COLO668 (cell line): ENCODE results near the gene FBLN1.

ENCODE experiments used
- DNase-seq: peaks from one replicate; lab custom pipeline; 2025; ENCODE audit not compliant: unreplicated experiment; lab: John Stamatoyannopoulos, UW

Gene FBLN1

DNA sequence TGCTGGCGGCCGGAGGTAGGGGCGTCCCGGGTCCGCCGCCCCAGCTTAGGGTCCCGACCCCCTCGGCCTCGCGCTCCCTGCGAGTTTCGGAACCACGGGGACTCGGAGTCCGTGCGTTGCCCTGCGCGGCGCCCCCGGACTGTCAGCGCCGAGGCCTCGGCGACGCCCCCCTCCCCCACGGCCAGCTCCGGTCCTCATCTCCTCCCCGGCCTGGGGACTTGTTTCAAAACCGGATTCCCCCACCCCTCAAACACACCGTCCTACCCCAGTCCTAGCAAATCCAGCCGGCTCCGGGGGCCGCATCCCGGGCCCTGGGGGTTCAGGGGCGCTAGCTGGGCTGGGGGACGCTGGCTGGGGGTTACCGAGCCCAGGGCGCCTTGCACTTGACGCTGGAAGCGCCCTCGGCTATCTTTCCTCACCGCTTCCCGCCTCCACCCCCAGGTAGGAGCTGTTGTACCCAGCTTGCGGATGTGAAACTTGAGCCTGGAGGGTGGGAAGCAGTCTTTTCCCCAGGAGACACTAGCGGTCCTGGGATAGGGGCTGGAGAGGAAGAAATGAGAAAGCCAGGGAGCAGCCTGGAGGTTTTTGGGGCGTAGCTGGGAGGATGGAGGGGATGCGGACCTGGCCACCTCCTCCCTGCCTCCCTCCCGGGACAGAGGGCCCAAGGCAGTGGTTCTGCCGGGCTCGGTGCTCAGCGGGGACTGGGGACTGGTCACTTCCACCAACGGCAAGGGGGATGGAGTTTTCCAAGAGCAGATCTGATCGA is 550 bp downstream of the FBLN1 start:
- no peak for DNase-seq

DNA sequence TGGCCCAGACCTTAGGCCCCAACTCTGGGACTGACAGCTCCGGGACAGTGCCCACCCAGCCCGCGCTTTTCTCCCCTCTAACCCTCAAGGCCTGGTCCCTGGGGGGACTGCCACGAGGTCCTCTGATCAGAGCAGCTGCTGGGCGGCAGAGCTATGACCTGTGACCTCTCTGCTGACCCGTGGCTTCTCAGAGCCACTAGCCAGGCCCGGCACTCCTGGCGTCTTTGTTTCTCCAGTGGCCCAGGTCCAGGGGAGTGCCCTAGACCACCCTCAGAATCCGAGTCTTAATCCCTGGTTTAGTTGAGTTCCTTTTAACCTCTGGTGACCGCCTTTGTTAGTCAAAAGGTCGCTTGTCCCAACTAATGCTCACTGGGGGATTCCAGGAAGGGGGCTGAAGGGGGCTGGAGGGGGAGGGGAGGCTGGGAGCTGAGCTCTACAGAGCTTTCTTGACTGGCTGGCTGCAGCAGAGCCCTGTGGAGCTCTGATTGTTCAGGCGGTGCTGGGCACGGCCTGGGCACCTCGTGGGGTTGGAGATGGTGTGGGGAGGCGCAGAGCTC is 1.2 kb downstream of the FBLN1 start:
- no peak for DNase-seq

DNA sequence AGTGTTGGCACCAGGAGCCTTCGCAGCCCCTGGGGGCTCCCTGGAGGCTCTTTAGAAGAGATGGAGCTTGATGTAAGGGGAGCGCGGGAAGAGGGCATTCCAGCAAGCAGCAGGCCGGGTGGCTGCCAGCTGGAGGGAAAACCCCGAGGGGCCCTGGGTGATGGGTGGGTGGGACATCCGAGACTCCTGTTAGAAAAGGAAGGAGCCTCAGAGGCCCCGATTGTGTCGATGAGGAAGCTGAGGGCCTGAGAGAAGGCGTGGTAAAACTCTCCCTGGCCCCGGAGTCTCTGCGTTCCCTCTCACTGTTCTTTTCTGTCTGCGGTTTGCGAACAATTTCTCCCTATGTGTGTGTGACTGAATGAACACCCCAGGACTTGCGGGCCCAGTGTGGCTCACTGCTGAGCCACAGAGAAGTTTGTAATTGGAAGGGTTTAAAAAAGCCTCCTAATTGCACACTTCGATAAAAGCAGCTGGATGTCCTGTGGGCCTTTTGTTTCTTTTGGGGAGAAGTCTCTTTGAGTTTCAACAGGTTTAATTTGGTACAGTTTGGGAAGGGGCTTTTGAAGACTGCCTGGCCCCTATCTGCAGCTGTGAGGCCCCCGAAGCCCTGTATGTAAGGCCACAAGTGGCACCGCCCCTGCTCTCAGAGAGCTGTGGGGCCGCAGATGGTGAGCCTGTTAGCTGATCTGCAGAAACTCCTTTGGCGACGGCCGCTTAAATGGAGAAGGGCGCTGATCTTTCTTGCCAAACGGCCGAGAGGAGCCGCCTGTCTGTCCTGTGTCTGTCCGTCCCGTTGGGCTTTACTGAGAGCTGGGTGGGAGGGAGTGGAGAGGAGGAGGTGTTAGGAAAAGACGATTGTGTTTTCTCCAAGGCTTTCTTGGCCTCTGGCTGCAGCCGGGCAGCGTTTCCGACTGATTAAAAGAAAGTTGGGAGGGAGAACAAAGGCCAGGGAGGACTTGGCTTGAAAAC is 2.0 kb downstream of the FBLN1 start:
- no peak for DNase-seq

DNA sequence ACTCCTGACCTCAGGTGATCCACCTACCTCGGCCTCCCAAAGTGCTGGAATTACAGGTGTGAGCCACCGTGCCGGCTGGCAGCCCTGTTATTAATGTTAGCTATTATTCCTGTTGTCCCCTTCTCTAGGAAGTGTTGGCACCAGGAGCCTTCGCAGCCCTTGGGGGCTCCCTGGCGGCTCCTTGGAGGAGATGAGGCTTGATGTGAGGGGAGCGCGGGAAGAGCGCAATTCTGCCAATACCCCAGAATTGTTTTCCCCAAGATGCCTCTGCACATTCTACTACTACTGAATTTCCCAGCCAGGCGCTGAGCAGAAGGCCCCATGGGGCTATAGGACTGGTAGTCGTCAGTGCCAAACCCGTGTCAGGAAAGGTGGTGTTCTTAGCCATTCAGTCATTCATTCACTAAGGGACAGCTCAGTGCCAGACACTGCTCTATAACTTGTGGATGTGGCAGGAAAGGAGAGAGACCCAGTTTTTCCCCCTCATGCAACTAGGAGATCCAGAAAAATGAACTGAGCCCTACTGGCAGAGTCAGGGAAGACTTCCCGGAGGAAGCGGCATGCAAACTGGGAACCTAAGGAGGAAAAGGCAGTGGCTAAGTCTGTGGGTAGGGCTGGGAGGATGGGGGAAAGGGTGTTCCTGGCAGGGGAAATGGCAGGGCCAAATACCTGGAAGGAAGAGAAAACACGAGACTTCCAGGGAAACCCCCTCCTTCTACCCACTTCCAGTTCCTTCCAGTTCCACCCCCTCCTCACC is 3.5 kb downstream of the FBLN1 start:
- DNase-seq: no peak

DNA sequence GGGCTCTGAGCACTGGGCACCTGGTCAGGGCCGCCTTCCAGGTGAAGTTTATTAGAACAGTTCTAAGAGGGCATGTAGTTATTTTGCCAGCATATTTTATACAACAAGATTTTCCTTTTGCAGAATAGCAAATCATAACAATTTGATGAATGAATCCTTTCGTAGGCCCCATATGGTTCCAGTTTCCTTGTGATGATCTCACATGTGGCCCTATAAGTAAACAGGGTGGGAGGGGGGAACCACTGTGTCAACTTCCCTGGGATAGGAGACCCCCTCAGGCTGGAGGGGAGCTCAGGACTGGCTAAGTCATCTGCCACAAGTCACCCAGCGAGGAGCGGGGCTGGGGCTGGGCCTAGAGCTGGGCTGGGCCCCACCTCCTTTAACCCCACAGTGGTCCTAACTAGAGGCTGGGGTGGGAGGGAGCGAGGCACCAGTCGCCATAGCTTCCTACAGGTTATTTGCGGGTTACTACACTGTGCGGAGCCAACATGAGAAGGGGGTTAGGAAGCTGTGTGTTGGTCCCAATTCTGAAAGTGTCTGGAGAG is 4.2 kb downstream of the FBLN1 start:
- no peak for DNase-seq

DNA sequence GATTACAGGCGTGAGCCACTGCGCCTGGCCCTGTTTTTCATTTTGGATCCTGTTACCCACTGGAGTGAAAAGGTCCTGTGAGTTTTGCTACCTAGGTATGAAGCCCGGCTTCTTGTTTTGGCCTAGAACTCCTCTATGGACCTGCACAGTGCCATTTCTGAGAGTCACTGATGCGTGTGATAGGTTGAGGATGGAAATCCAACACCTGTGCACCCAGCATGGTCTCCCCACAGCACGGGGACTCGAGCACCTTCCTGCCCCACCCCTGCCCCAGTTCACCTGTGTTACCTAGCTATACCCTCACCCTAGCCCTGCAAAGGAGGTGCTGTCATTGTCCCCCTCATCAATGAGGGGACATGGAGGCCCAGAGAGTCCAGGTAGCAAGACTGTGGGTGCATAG is 5.1 kb downstream of the FBLN1 start:
- peak; percentile 24 for DNase-seq

DNA sequence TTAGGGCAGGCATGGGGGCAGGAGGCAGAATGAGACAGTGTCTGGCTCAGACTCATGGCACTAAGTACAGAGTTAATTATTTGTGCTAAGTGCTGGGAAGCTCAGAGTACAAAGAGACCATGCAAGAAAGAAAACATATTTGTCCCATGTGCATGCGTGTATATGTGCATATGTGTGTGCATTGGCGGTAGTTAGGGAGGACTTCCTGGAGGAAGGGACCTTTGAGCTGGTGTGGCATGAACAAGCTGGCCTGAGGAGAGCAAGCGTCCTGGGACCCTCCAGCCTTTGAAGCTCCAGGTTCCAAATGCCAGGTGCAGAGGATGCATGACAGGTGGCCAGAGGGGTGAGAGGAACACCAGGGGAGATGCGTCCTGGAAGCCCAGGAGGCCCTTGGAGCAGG is 6.1 kb downstream of the FBLN1 start:
- DNase-seq: no peak

DNA sequence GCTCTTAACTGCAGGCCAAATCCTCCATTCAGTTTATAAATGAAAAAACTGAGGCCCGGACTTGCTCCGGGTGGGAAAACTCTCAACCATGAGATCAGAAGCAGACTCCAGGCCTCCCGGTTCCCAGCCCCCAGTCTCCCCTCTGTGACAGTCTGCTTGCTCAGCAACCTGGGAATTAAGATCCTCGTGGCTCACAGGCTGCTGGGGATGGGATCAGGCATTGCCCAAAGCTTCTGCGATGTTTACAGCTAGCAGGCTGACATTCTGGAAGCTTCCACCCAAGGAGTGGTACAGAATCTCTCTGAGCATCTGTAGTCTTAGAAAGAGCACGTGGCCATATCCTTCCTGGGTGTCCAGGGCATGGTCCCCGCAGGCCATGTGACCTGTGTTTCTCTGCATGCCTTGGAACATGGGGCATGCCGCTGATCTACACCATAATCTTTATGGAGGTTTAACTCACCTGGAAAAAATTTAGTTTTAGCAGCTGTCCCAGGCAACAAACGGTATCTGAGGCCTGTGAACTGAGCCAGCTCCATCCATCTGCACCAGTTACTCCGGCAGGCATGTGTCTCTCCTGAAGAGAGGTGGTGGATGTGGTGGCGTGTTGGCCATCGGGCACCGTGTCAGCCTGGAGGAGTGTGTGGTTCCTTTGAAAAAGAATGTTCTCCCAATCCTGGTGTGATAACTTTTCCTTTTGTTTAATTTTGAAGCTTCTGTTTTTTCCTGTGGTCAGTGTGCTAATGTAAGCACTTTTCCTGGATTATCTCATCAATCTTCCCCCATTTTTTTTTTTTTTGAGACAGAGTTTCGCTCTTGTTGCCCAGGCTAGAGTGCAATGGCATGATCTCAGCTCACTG is 7.9 kb downstream of the FBLN1 start:
- no peak for DNase-seq

DNA sequence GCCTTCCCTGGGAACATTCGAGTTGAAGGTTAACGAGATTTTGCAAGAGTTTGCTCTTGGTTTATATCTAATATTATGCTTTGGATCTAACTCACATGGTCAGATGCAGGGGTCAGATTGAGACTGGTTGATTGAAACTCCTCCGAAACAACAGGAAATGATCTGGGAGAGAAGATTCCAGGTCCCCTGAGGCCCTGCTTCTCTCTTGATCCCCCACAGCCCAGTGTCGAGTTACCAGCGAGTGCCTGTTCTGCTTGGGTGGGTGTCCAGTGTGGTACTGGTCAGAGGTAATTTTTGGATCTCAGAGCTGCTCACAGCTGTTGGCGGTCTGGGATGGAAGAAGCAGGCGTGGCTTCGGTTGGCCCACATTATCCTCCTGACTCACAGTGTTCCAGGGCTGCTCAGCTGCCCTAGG is 9.2 kb downstream of the FBLN1 start:
- no peak for DNase-seq

DNA sequence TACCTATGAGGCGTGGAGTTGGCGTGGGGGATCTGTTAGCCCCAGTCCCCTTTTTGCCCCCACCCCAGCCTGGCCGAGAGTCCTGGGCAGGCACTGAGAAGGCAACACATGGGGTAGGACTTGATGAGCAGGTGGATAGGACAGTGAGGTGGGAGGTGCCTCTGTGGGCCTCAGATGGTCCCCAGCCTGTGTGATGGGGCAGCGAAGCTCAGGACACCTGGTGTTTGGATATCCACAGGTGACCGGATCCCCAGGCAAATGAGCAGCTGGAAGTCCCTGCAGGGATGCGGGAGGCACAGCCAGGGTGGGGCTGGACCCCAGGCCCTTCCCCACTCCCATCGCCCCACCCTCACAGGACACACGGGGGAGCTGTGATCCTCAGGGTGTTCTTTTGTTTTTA is 9.7 kb downstream of the FBLN1 start:
- DNase-seq: peak; percentile 32

DNA sequence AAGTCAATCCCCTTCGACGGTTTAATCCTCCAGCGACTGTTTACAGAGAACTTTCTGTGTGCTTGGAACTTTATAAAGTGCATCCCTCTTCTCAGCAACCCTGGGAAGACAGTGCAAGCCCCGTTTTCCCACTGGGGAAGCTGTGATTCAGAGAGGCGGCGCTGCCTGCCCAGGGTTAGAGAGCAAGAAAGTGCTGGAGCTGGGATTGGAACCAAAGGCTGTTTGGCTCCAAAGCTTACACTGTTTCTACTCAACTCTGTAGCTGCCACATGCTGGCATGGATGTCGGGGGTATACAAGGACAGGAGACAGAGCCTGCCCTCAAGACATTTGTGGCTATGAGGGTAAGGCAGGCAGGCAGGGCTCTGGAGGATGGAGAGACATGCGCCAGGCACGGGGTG is 13.0 kb downstream of the FBLN1 start:
- DNase-seq: no peak

DNA sequence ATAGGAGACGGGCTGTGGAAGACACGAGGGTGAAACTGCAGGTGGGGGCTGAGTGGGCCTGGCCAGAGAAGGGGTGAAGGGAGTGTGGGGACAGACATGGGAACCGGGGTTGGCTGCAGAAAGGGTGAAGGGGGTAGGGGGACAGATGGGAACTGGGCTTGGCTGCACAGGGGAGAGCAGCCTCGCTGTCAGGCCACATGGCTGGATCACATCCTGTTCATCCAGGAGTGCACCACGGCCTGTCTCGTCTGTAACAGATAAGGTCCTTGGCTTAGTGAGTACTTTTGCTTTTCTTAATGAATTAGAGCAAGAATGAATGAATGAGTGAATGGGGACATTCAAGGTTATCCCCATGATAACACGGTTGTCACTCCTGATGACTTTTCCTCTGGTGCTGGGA is 13.5 kb downstream of the FBLN1 start:
- DNase-seq: no peak

DNA sequence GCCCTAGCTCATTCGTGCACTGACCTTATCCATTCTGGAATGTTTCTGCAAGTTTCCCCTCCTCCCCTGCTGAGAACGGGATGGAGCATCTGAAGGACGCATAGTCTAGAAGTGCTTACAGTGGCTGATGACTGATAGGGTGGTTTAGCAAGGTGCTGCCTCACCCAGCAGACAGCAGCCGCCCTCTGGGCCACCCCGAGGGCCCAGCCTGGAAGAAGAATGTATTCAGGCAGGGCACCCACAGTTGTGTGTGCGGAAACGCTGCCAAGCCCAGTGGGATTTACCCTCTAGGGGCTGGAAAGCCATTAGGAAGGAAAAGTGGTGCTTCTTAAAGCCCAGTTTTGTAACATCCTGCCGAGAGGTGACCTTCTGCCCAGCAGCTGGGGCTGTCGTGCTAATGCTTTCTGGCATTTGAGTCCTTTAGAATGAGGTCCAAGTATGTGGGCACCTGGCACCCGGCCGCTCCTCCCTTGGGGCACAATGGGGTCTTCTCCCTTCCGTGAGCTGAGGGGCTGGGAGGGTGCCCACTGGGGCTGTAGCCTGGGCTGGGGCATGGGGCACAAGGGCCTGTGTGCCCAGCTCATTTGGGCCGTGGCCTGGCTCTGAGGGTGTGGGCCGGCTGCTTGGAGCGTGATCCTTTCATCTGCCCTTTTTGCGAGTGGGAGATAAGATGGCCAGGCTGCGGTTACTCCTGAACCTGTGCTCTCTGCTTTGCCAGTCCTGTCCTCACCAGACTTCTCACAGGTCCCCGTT is 14.4 kb downstream of the FBLN1 start:
- DNase-seq: no peak

DNA sequence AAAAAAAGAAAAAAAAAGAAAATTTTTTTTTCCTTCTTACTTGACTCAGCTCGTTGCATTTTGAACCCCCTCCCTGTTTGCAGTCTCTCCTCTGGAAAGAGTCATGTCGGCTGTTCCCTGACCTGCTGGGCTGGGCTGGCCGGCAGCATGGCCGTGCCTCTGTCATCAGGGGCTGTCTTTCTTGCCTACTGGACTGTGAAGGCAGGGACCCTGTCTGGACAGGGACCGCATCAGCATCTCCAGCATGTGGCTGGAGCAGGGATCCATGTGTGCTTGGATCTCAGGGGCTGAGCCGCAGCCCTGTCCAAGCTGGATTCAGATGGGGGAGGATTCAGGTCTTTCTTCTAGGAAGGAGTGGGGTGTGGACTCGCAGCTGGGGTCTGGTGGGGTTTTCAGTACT is 15.5 kb downstream of the FBLN1 start:
- no peak for DNase-seq

DNA sequence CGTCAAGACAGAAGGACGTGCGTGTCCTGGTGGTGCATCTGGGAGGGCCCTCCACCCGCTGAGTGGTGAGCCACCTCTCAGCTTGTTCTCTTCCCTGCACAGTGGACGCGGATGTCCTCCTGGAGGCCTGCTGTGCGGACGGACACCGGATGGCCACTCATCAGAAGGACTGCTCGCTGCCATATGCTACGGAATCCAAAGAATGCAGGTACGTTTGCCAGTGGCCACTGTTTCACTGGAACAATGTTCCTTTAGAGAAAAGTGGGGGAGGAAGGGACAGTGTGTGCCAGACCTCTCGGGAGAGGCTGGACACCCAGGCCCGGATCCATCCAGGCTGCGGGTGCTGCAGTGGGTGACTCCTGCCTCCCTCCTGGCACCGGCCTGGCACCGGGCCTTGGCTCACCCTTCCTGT is 15.9 kb downstream of the FBLN1 start:
- DNase-seq: no peak

DNA sequence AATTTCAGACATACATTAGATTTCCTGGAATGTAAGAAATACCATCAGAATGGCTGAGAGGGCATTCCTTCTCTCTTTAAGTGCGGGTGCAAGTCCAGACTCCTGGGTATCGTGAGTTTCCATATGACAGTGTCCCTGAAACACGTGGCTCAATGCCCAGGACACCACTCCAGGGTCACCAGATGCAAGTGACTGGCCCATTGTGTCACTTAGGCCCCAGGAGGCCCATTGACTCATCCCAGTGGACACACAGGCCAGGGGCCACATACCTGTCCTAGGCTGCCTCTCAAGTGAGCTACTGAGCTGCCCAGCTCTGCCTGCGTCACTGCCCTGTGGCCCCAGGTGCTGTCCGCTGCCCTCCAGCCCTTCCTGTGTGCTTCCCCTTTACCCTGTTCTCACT is 18.5 kb downstream of the FBLN1 start:
- DNase-seq: no peak

DNA sequence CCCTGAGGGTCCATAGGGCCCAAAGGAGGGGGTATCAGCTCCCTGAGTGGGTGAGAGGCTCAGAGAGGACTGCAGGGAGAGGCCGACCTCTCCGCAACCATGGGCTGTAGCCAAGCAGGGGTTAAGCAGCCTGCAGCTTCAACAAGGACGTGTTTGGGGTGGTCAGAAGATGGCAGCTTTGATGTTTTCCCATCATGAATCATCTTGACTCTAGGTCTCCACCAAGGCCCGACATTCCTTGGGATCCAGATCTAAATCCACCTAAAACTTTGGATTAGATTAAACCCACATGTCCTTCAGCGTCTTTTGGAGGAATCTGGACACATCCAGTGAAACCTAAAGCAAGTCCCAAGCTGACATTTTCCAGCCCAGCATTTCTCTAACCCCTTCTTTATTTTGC is 19.8 kb downstream of the FBLN1 start:
- DNase-seq: no peak

DNA sequence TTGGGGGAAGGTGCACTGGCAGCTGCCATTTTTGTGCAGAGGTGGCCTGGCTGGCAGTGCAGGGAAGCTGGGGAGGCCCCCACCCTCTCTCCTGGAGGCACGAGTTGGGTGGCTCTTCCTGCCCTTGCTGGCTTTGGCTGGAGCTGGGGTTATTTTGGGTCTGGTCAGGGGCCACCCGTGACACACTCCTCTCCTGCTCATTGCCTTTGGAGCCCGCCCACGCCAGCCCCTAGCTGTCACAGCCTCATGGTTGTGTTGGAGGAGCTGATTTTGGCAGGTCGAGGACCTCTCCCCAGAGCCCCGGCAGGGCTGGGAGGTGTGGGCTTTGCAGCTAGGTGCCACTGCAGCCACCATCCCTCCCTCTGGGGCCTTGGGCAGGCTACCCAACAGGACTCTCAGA is 21.5 kb downstream of the FBLN1 start:
- DNase-seq: no peak

DNA sequence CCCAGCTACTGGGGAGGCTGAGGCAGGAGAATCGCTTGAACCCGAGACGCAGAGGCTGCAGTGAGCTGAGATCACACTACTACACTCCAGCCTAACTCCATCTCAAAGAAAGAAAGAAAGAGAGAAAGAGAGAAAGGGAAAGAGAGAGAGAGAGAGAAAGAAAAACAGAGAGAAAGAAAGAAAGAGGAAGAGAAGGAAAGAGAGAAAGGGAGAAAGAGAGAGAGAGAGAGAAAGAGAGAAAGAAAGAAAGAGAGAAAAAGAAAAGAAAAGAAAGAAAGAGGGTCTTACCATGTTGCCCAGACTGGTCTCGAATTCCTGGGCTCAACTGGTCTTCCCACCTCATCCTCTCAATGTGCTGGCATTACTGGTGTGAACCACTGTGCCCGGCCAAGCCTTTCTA is 22.3 kb downstream of the FBLN1 start:
- no peak for DNase-seq
